ENCODE data around the gene PAIP2.
A peak's percentile ranks its signal among the peaks of the same experiment; 100 is the strongest.
"Not testable (repeated sequence)": the region's sequence is repeated elsewhere in the genome, so short reads cannot be mapped to it uniquely, and the experiment has no call there.

The PAIP2 gene

GRCh38 chr5:139315056-139315615, 26.5 kb upstream of the PAIP2 start:
- DNase-seq (ENCODE audit: low read depth in 2 of 2), result no peak

- no peak for DNase-seq (ENCODE audit: low read depth in 2 of 2)
Observed at GRCh38 chr5:139335811-139336210, 5.8 kb upstream of the PAIP2 start.

- no peak for DNase-seq (ENCODE audit: low read depth in 2 of 2)
Observed at GRCh38 chr5:139340051-139340450, 1.6 kb upstream of the PAIP2 start.

- DNase-seq (ENCODE audit: low read depth in 2 of 2), result no peak
Observed at GRCh38 chr5:139341187-139341688, 416 bp upstream of the PAIP2 start.

- DNase-seq (ENCODE audit: low read depth in 2 of 2), result peak in 1 of 2 donors; percentile 49
Observed at GRCh38 chr5:139342423-139342723, 719 bp downstream of the PAIP2 start.

GRCh38 chr5:139343476-139343875, 1.8 kb downstream of the PAIP2 start:
- no peak for DNase-seq (ENCODE audit: low read depth in 2 of 2)

- DNase-seq (ENCODE audit: low read depth in 2 of 2), result no peak
Observed at GRCh38 chr5:139344177-139344576, 2.5 kb downstream of the PAIP2 start.

- DNase-seq (ENCODE audit: low read depth in 2 of 2), result not testable (repeated sequence)
Observed at GRCh38 chr5:139345442-139345841, 3.8 kb downstream of the PAIP2 start.

- not testable (repeated sequence) for DNase-seq (ENCODE audit: low read depth in 2 of 2)
Observed at GRCh38 chr5:139347863-139348262, 6.2 kb downstream of the PAIP2 start.

- DNase-seq (ENCODE audit: low read depth in 2 of 2), result no peak
Observed at GRCh38 chr5:139354186-139354585, 12.5 kb downstream of the PAIP2 start.

- not testable (repeated sequence) for DNase-seq (ENCODE audit: low read depth in 2 of 2)
Observed at GRCh38 chr5:139355900-139356299, 14.2 kb downstream of the PAIP2 start.

- DNase-seq (ENCODE audit: low read depth in 2 of 2), result no peak
Observed at GRCh38 chr5:139358064-139358463, 16.4 kb downstream of the PAIP2 start.

- no peak for DNase-seq (ENCODE audit: low read depth in 2 of 2)
Observed at GRCh38 chr5:139360384-139360783, 18.7 kb downstream of the PAIP2 start.

- no peak for DNase-seq (ENCODE audit: low read depth in 2 of 2)
Observed at GRCh38 chr5:139361835-139362429, 20.3 kb downstream of the PAIP2 start.

- no peak for DNase-seq (ENCODE audit: low read depth in 2 of 2)
Observed at GRCh38 chr5:139363937-139364336, 22.3 kb downstream of the PAIP2 start.

- no peak for DNase-seq (ENCODE audit: low read depth in 2 of 2)
Observed at GRCh38 chr5:139364466-139364865, 22.8 kb downstream of the PAIP2 start.

- no peak for DNase-seq (ENCODE audit: low read depth in 2 of 2)
Observed at GRCh38 chr5:139368613-139369012, 27.0 kb downstream of the PAIP2 start.

- no peak for DNase-seq (ENCODE audit: low read depth in 2 of 2)
Observed at GRCh38 chr5:139369181-139369580, 27.5 kb downstream of the PAIP2 start.

- no peak for DNase-seq (ENCODE audit: low read depth in 2 of 2)
Observed at GRCh38 chr5:139371482-139372435, 30.1 kb downstream of the PAIP2 start.

- DNase-seq (ENCODE audit: low read depth in 2 of 2), result no peak
Observed at GRCh38 chr5:139374909-139375308, 33.3 kb downstream of the PAIP2 start.

GRCh38 chr5:139376364-139376763, 34.7 kb downstream of the PAIP2 start:
- DNase-seq (ENCODE audit: low read depth in 2 of 2), result no peak

- no peak for DNase-seq (ENCODE audit: low read depth in 2 of 2)
Observed at GRCh38 chr5:139377226-139377625, 35.6 kb downstream of the PAIP2 start.
